ENCODE results near the gene CDK10.

Gene CDK10

GRCh38 chr16:89742948-89743347 lies 56.5 kb downstream of the CDK10 start:
- no peaks in the 10 kb centered on the region for H3K27me3 ChIP-seq (replicated peaks; ENCODE audit: control insufficient read depth, insufficient read depth, low read length)
- H3K4me3 ChIP-seq (replicated peaks; ENCODE audit: low read depth, low read length), result no peak overlapping the region
- peaks cover 37% of the 10 kb centered on the region for H3K36me3 ChIP-seq (ENCODE audit: control insufficient read depth, insufficient read depth, low read length)
- no peak for DNase-seq (ENCODE audit: extremely low read depth, insufficient read length)
- no peak for TF ChIP-seq CTCF (IDR thresholded peaks at IDR 0.05; ENCODE audit: insufficient read depth, low read length, poor library complexity, severe bottlenecking)

- Histone ChIP-seq H3K36me3 (ENCODE audit: control insufficient read depth, insufficient read depth, low read length) (peaks cover 25% of the 10 kb centered on the region), H3K27me3 (replicated peaks; ENCODE audit: control insufficient read depth, insufficient read depth, low read length) (no peaks in the 10 kb centered on the region), H3K4me3 (replicated peaks; ENCODE audit: low read depth, low read length) (no peak overlapping the region)
- no peak for TF ChIP-seq CTCF (IDR thresholded peaks at IDR 0.05; ENCODE audit: insufficient read depth, low read length, poor library complexity, severe bottlenecking)
- no peak for DNase-seq (ENCODE audit: extremely low read depth, insufficient read length)
Measured at GRCh38 chr16:89744813-89745212, 58.3 kb downstream of the CDK10 start.

Measured in GM06990 (cell line).